HUDEP-2 (cell line): ENCODE results near the gene SOST.

ENCODE experiments used
- DNase-seq, 76 experiments: peaks; one replicate each; lab custom pipeline; 2025; ENCODE audit not compliant: unreplicated experiment in 76 of 76; lab: John Stamatoyannopoulos, UW

Gene SOST

DNA sequence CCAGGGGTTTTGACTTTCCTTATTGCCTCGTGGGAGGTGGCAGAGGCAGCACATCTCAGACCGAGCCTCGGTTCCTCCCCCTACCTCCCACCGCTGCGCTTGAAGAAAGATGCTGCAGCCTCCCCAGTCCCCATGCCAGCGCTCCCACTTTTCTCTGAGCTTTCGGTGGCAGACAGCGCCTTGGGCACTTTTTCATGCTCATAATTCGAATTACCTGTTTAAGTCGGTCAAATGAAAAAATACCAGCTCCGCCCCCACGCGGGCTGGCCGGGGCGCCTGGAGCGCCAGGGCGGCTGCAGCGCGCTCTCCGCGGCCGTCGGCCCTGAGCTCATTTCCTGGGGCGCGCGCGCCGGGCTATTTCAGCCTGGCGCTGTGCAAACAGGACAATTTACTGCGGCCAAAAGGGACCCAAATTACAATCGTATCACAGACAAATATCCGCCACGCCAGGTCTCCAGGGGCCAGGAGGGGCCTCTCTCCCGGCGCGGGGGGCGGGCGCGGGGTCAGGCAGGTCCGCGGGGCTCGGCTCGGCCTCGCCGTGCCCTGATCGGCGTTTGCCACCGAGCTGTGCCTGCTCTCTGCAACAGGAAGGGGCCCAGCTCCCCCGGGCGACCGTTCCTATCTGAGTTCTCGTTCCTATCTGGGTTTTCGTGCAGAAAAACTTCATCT lies 45.0 kb downstream of the SOST start:
- no peak for DNase-seq

DNA sequence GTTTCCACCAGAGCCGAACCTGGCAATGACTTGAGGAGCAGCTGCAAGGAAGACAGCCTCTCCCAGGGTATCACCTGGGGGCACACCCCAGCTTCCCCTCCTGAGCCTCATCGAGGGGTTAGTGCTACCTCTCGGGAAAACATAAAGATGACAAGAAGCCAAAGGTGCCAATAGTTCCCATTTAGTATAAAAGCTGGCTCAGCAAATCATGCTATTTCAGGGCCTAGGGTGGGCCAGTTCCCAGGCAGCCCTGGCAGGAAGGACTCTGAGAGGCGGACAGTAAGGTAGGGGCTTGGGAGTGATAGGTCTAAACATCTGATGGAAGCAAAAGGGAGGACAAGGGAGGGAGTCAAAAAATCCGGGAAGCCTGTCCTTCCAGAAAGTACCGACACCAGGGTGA lies 46.2 kb downstream of the SOST start:
- no peak for DNase-seq

DNA sequence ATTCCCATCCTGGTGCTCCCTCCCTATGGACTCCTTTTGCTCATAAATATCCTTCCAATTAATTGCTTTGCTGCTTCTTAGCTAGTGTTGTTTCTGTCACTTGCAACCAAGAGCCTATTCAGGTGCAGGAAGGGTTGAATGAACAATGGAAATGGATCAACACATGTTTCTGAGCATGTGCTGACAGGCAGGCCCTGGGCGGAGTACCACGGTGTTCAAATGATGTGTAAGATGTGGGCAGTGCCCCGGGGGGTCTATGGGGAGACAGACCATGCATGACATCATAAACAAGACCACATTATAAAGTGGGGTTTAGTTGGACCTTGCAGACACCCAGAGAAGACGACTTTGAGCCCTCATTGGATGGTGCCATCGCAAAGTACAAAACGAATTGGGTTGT lies 48.5 kb downstream of the SOST start:
- DNase-seq, result no peak

DNA sequence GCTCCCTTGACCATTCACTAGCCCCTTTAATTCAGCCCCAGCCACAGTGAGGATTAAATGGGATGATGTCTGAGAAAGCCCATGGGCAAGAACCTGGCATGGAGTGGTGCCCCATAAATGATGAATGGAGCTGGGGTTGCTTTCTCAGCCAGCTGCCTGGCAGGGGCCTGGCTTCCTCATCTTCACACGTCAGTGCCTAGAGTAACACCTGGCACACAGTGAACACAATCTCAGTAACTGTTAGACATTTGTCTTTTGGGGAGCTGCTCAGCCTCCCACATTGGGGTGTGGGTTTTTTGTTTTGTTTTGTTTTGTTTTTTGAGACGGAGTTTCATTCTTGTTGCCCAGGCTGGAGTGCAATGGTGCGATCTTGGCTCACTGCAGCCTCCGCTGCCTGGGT lies 49.4 kb downstream of the SOST start:
- no peak for DNase-seq

DNA sequence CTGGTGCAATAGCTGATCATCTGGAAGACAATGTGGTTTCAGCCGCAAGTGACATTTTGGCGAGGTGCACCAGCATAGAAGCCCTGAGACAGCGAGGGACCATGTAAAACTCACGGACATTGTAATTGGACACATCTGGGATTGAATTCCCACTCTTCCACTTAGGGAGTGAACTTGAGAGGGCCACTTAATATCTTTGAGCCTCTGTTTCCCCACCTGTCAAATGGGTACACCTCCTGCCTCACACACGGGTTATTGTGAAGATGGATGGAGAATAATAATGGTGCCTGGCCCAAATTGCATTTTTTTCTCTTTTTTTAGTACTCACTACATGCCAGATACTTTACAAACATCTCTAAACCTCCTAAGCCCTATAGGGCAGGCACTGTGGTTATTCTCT lies 51.4 kb downstream of the SOST start:
- DNase-seq, result no peak

DNA sequence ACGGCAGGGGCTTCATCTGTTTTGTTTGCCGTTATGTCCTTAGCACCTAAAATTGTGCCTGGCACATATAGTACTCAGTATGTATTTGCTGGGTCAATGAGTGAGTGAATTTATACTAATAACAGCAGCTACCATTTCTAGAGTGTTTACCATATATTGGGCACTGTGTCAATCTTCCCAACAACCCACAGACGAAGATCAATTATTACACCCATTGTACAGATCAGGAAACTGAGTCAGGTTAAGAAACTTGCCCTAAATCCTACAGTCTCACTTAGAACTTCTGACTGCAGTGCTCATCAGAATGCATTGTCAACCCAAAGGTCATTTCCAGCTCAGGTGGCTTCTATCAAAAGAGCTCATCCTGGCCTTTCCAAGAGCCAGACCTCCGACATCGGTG lies 52.4 kb downstream of the SOST start:
- DNase-seq, result no peak
